NCI-H2196 treated with DMSO at 0.1 percent for 48 hours (cell line): ENCODE results near the gene NF2.

Experiments used
- DNase-seq: peaks from one replicate; lab custom pipeline; 2025; ENCODE audit not compliant: unreplicated experiment; lab: John Stamatoyannopoulos, UW

The NF2 gene

DNA sequence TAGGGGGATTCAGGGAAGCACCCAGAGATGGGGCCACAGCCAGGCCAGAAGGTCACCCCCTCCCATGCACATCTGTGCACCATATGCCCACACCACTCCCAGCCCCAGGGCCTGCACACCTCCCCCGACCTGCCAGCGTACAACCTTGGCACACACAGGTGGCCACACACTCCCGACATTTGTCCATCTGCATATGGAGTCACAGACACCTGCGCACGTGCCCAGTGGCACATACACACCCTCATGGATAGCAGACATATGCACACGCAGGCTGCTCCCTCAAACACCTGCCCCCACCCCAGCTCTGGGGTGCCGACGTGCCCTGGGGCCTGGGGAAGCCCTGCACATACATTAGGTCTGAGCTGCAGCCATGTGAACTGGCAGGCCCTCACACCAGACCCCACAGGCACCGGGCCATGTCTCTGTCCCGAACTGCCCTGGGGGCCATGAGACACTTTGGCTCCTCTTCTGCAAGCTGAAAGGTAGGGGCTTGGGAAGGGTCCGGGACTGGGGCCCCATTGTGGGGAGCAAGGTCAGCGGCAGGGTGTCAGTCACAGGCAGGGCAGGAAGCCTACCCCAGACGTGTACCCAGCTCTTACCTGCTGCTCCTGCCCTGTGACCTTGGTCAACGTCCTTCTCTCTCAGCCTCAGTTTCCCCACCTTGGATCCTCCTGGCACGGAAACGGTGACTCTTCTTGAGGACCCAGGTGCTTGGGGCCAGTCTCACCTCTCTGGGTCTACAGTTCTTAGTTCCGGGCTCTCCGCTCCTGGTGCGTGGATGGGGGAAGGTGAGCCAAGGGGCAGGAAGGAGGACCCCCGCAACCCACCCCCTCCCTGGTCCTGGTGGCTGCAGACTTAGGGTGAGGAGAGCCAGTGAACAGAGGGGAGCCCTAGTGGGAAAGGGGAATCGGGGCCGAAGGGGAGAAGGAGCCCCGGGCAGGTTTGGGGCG, 115.8 kb downstream of the NF2 start:
- DNase-seq = no peak

DNA sequence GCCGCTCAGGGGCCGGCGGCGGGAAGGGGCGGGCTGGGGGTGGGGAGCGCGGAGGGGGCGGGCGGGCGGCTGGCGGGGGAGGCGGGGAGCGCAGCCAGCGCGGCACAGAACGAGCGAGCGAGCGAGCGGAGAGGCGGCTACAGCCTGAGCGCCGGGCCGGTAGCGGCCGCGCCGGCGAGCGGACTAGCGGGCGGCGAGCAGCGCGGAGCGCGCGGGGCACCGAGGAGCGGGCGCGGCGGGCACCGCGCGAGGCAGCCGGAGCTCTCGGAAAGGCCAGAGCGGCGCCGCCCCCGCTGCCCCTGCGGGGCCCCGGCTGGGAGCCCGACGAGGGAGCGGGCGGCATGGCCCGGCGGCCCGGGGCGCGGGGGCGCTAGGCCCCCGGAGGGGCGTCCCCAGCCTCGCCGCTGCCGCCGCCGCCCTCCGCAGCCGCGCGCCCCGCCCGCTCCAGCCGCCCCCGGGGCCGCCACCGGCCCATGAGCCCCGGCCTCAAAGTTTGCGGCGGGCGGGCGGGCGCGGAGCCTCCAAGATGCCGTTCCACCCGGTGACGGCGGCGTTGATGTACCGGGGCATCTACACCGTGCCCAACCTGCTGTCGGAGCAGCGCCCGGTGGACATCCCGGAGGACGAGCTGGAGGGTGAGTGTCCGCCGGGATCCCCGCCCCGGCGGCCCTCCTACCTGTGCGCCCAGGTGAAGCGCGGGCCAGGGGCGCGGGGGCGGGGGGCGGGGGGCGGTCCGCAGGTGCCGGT, 116.6 kb downstream of the NF2 start, which contains the start of gene CABP7:
Gene CABP7, plus strand, starts transcription at position 105 of the 747 bp plus-strand sequence. Its CDS starts 422 bp downstream, at position 527.
- DNase-seq = no peak

DNA sequence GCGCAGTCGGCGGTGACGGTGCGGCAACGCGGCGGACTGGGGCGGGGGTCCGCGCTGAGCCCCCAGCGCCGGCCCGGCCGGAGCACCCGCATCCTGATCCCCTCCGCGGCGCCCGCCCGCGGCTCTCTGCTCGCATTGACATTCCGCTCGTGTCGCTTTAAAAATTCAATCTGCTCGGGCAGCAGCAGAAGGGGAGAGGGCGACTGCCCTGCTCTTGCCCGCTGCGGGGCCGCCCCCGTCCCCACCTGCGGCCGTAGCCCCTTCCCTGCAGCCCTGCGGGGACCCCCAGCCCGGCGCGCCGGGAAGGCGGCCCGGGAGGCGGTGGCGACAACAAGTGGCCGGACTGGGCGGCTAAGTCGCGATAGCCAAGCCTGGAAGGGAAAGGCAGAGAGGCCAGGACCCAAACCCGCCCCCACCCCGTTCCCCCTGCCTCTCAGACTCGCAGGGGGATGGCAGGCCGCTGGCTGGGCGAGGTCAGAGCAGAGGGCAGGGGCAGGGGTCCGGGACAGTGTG, 117.4 kb downstream of the NF2 start:
- no peak for DNase-seq

DNA sequence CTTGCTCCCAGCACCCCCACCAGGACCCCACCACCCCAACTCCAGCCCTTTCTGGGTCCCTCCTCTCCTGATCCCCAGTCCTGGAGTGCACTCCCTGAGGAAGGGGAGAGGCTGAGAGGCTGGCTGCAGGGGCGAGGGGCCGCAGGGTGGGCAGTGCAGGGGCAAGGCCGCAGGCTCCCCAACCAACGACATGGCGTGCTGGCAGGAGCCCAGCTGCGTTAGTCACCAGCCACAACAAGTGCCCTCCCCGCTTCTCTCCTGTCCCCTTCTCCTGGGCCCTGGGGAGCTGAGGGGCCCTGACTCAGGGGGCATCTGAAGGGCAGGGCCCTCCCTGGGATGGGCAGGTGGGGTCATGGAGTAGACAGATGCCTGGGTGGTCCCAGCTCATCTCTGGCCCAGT, 118.7 kb downstream of the NF2 start:
- no peak for DNase-seq

DNA sequence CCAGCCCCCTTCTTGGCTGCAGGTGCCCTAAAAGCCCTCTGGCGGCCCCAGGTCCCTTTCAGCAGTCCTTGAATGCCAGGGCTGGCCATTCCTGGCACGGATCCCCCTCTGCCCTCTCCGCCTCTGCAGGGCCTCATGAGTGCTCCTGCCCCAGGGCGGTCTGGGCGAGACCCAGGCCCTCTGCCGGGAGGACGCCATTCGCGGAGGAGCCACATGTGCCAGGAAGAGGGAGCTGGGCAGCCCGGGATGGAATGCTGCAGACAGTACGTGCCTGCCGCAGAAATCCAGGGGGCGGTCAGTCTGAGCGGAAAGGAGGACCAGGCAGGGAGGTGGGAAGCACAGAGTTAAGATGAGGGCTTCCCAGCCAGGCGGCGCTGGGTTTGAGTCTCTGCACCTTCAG, 119.2 kb downstream of the NF2 start:
- no peak for DNase-seq

DNA sequence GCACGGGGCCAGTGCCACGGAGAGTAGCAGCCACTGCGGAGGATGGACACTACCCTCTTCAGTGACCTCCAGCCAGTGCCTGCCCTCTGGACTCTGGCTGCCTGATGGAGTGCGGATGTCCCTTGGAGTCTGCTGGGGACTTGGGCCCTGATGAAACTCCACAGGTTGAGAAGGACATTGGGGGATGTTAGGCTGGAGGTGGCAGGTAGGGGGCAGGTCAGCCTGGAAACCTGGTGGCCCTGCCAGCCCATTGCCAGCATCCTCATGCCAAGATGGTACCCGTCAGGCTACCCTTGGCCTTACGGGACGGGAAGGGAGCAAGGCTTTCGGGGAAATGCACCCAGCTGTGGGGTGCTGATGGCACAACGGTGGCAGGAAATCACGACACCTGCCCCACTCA, 120.3 kb downstream of the NF2 start:
- DNase-seq = no peak

DNA sequence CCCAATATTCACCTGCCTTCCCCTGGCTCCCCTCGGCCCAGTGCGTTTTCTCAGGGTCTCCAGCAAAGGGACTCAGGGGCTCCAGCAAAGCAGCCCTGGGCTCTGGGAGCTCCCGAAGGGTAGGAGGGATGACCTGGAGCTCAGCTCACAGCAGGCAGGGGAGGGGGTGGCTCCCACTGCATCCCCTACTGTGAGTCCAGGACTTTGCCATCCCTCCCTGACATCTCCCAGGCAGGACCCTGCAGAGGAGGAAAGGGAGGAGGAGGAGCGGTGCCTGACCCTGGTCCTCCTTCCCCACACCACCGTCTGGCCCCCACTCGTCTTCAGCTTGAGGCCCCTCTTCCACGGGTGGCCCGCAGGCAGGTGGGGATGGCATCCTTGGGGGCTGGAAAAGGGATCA, 121.4 kb downstream of the NF2 start:
- no peak for DNase-seq

DNA sequence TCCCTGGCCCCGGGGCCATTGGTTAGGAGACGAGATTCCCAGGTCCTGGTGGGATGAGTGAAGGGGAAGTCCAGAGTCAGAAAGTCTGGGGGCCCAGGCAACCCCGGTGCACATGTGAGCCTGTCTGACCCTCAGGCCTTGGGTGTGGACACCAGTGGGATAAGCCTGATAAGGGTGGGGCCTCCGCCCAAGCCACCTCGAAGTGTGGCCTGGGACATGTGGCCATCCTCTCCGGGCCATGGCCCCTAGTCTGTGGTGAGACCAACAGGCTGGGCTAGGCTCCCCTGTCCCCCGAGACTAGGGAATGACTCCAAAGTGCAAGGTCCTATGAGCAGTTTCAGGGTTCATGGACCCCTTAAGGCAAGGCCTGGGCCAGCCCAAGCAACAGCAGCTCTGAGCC, 122.7 kb downstream of the NF2 start:
- DNase-seq = no peak

DNA sequence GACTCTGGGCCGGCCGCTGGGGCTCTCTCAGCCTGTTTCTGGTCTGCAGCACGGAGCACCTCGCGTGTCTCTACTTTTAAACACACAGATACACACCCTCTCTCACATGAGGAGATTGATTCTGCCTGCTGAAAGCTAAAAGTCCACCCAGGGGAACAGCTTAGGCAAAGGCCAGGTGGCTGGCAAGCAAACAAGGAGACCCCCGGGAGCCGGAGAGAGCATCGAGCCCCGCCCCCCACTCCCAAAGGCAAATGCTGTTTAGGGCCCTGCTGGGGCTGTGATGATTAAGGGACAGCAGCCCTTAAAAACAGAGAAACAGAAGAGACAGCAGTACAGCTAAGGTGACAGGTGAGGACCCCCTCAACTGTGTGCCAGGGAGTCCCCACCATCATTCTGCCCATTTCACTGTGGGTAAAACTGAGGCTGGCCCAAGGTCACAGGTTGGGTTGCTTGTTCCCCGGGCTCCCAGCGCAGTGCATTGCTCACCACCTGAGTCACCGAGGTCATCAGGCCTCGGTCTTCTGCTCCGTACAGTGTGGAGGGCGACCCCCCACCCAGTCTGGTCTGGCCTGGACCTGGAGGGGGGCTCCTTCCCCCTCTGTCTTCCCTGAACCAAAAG, 123.2 kb downstream of the NF2 start:
- no peak for DNase-seq

DNA sequence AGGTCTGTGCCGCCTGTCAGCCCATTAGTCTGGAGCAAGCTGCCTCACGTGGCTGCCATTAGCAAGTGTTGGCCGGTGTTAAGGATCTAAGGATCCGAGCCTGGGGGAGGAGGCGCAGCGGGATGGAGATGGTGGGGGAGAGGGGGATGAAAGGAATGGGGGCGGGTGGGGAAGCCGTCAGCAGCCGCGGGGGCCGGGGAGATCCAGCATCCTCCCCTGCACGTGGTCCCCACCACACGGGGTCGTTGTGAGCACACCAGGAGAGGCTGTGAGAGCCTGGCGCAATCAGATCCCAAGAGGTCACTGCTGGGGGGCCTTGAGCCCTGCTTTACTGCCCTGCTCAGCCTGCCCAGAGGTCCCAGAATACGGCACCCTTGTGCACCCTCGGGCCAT, 123.7 kb downstream of the NF2 start:
- DNase-seq = no peak

DNA sequence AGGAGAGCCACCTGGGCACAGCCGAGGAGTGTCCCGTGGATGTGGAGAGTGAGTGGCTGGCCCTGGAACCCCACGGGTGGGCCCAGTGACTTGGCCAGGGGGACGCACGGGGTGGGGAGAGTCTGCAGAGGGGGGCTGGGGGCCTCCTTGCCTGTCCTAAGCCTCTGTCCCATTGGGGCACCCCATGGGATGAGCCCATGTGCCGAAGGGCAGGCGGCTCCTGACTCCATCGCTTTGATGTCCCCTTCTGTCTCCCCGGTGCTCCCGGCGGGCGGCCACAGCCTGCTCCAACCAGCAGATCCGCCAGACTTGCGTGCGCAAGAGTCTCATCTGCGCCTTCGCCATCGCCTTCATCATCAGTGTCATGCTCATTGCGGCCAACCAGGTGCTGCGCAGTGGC, 125.7 kb downstream of the NF2 start:
- no peak for DNase-seq

DNA sequence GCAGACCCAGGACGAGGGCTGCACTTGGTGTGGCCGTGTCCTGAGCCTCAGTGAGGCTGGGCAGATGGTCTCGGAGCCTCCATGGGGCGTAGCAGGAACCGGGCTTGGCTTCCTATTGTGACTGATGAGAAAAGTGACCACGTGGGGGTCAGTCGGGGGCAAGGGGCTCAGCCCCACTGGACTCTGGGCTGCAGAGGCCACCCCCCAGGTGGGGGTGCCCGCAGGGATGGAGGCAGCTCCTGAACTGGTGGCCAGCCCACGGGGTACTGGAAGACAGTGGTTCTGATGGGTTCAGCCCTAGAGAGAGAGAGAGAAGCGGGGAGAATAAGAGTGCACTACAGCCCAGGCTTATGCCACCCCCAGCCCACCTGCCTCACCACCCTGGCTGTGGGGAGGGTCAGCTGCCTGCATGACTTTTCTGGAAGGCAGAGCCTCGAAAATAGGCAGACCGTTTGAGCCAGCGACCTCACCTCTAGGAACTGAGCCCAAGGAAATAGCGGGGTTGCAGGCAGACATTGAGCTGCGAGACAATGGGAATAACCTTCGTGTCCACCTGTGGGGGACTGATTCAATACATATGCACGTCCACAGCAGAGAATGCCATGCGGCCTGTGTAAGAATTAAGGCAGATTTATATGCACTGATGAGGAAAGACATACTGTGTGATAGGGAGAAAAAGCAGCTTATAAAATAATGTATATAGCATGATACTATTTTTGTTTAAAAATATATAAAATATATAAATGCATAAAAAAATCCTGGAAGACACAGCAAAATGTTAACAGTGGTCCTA, 127.8 kb downstream of the NF2 start:
- no peak for DNase-seq

DNA sequence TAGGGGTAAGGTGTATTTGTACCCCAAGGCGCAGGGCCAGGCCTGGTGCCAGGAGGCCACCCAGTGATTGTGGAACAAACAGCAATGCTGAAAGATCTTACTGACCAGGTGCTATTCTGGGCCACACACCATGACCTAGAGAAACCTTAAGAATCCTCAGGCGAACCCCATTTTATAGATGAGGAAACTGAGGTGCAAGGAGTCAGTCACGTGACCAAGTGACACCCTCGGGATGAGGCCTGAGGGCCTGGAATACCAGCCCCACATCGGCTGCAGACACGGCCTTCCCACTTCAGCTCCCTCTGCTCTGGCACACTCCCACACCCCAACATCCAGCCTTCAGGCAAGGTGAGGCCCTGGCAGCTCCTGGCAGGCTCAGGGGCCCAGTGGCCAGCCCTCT, 129.4 kb downstream of the NF2 start:
- DNase-seq = no peak

DNA sequence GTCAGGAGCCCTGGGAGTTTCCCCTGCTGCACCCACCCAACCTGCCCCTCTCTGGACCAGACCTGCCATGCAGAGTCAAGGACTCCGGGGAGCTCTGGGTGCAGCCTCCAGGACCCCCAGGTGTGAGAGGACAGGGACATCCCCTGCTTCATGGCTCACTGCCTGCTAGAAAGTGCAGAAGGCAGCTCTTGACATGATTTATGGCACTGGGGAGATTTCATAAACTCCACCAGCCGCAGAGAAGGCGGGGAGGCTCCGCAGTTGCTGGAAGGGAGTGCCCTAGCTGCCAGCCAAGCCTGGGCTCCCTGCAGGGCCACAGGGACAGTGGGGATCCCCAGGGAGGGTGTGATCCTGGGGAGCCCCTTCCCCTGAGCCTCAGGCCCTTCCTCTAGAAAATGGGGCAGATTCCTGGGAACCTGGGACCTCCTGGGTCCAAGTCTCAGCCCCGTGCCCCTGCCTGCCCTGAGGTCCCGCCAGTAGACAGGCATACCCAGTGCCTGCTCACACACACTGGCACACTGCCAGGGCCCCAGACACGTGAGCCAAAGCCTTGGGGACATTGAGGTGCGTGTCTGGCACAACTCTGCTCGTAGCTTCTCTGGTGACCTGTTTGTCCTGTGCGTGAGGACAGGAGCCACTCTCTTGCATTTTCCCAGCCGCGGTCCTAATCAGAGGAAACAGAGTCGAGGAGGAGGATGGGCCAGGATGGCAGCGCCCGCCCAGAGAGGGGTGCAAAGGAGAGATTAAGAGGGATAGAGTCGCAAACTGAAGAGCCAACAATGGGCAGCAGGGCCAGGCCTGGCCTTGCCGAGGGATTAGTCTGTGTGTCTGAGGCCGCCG, 130.1 kb downstream of the NF2 start:
- DNase-seq = no peak

DNA sequence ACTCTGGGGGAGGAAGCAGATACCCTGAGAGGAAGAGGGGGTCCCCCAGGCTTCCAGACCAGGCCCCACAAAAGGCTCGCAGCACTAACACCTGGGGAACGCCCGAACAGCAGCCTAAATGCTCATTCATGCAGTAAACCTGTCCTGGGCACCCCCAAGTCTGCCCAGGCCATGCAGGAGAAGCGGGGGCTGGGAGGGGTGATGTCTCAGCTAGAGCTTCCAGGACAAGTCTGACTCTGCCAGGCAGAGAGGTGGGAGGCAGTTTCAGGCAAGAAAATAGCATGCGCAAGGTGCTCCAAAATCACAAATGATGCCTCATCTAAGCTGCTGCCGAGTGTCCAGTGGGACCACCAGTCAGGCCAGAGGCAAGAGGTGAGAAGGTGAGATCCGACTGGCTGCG, 131.0 kb downstream of the NF2 start:
- DNase-seq = no peak

DNA sequence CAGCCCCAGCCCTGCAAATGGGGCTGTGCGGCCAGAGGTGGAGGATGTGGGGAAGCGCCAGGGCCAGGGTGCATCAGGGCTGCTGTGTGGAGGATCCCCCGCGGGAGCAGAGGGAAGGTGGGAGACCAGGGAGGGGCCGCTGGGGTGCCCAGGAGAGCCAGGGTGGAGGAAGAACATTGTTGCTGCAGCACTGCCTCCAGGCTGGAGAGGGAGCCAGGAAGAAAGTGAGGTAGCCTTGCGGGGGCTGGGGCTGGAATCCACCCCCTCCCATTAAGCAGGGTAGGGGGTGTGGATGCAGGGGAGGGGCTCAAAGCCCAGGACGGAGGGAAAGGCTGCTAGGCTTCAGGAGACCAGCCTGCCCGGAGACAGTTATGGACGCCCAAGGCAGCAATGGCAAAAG, 131.4 kb downstream of the NF2 start:
- no peak for DNase-seq

DNA sequence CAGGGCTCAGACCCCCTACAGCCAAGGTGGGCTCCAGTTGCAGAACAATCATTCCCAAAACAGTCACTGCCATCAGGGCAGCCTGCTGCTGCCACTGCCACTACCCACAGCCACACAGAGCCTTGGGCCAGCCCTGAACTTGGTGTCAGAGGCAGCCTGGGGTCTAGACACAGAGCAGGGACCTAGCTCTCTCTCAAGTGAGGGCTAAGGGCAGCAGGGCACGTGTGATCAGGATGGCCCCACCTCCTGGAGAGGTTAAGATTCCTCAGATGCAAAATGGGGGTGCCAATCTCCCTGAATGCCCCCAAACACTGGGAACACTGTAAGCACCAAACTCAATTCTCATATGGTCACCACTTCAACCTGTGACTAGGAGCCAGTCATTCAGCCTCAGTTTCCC, 132.0 kb downstream of the NF2 start:
- DNase-seq = no peak

DNA sequence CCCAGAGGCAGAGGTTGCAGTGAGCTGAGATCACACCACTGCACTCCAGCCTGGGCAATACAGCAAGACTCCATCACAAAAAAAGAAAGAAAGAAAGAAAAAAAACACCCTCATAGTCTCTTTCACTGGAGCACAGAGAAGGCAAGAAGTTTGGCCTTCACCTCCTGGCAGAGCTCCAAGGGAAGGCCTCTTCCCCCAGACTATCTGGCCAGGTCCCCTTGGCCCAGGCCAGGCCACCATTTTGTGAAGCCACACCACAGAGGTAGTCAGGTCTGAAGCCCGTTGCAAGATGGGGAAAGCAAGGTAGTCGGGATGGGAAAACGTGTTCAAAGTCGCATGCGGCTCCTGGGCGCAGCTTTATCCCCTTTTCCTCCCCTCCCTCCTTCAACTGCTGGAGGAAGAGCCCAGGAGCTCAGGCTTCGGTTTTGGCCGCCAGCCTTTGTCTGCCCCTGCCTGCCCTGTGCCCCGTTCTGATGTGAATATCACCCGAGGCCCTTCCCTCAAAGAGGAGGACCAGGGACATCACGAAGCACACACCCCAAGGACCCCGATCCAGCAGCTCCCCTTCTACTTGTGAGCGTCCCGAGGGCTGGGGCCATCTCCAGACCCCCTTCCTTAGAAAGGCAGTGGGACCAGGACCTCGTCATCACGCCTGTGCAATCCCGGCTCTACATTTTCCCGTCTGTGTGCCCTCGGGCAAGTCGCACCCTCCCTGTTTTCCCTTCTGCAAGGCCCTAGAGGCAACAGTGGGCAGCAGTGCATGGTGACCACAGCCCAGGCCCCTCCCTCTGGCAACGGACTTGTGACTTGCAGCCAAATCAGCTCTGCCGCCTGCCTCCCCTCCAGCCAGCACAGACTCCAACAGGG, 134.1 kb downstream of the NF2 start:
- no peak for DNase-seq
